Gastrocnemius medialis (tissue), 4 donors: ENCODE data around the gene DISP1.

Experiments used
- POLR2A ChIP-seq, 2 donors: fragments of 450-650 bp; IDR thresholded peaks; one replicate each; pipeline ENCODE4 v1.6.1; 2017; ENCODE audit warnings: antibody characterized with exemption in 2 of 2, mild to moderate bottlenecking in 2 of 2, moderate library complexity in 2 of 2
- TF ChIP-seq, protein P1 (sequence below), 5 experiments: fragments of 450-650 bp in 3 of 5; fragments of 200-600 bp in 2 of 5; sonication (generic) in 2 of 5; IDR thresholded peaks in 4 of 5; conservative IDR thresholded peaks in 1 of 5; 1 replicate in 4 of 5; 2 replicates in 1 of 5; pipeline ENCODE4 v1.5.1; 2016 to 2019; ENCODE audit warnings: antibody characterized with exemption in 5 of 5, mild to moderate bottlenecking in 3 of 5, moderate library complexity in 3 of 5

DNA sequence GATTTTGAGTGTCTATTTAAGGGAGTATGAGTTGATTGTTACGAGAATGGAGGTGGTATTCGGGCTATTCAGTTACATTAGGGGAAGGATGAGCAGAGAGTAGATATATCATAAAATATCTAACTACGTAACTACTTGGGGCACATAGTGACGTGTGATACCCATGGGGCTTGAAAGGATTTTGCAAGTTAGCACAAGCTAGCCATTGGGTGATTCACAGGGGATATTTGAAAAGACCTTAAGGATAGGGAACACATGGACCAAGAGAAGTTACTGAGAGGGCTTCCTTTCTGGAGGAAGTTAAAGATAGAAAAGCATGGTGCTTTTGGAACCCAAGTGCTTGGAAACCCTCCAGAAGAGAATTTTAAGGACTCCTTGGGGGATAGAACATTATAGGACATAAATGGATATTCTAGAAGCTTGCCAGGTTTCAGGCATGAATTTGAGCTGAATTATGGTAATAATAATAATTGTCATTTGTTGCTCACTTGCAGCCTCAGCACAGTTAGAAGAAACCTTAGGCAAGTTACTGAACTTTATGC, 5.4 kb downstream of the DISP1 start:
- no peak for TF ChIP-seq POLR2A (IDR thresholded peaks at IDR 0.05)
- TF ChIP-seq, protein P1, sequence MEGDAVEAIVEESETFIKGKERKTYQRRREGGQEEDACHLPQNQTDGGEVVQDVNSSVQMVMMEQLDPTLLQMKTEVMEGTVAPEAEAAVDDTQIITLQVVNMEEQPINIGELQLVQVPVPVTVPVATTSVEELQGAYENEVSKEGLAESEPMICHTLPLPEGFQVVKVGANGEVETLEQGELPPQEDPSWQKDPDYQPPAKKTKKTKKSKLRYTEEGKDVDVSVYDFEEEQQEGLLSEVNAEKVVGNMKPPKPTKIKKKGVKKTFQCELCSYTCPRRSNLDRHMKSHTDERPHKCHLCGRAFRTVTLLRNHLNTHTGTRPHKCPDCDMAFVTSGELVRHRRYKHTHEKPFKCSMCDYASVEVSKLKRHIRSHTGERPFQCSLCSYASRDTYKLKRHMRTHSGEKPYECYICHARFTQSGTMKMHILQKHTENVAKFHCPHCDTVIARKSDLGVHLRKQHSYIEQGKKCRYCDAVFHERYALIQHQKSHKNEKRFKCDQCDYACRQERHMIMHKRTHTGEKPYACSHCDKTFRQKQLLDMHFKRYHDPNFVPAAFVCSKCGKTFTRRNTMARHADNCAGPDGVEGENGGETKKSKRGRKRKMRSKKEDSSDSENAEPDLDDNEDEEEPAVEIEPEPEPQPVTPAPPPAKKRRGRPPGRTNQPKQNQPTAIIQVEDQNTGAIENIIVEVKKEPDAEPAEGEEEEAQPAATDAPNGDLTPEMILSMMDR (IDR thresholded peaks at IDR 0.05 in 4 of 5, conservative IDR thresholded peaks at IDR 0.05 in 1 of 5) = no peak
